H9 (cell line): ENCODE data around the gene ZNF585A. TPM values are rescaled to one million over a fixed set of nuclear protein-coding genes. Genes with fewer than 3 reads are reported as not detected.

ENCODE experiments used
- DNase-seq: peaks from one replicate; pipeline ENCODE4 v3.0.0-alpha.2; 2017
- H2AFZ ChIP-seq: one replicate; pipeline ENCODE4 v1.6.1; 2013; ENCODE audit warnings: mild to moderate bottlenecking, low read length, control low read depth, moderate library complexity
- H2AK5ac ChIP-seq: 2 replicates; pipeline ENCODE4 v1.6.1; 2013; ENCODE audit warnings: low read length, control low read depth, mixed read lengths; ENCODE audit not compliant: insufficient read length
- H2BK120ac ChIP-seq: one replicate; pipeline ENCODE4 v1.6.1; 2013; ENCODE audit warnings: low read depth, mild to moderate bottlenecking, low read length, control low read depth, inconsistent platforms; ENCODE audit not compliant: poor library complexity, severe bottlenecking
- H2BK12ac ChIP-seq: 2 replicates; pipeline ENCODE4 v1.6.1; 2013; ENCODE audit warnings: low read length, control low read depth, mixed read lengths, low read depth; ENCODE audit not compliant: insufficient read length
- H2BK15ac ChIP-seq: 2 replicates; pipeline ENCODE4 v1.6.1; 2013; ENCODE audit warnings: low read depth, low read length, control low read depth
- H2BK20ac ChIP-seq: one replicate; pipeline ENCODE4 v1.6.1; 2013; ENCODE audit warnings: low read depth, mild to moderate bottlenecking, low read length, control low read depth, inconsistent platforms; ENCODE audit not compliant: poor library complexity, severe bottlenecking
- H2BK5ac ChIP-seq: 2 replicates; pipeline ENCODE4 v1.6.1; 2013; ENCODE audit warnings: low read length, control low read depth, mixed read lengths; ENCODE audit not compliant: insufficient read length
- H3K14ac ChIP-seq: 2 replicates; pipeline ENCODE4 v1.6.1; 2013; ENCODE audit warnings: low read length, control low read depth; ENCODE audit not compliant: insufficient read depth
- H3K18ac ChIP-seq: 2 replicates; pipeline ENCODE4 v1.6.1; 2013; ENCODE audit warnings: low read depth, mild to moderate bottlenecking, mixed read lengths, low read length, control low read depth; ENCODE audit not compliant: insufficient read length
- H3K23ac ChIP-seq: 2 replicates; pipeline ENCODE4 v1.6.1; 2013; ENCODE audit warnings: low read length, control low read depth, mixed read lengths, low read depth; ENCODE audit not compliant: insufficient read length
- H3K23me2 ChIP-seq: 2 replicates; pipeline ENCODE4 v1.6.1; 2013; ENCODE audit warnings: low read depth, mild to moderate bottlenecking, mixed read lengths, low read length, control low read depth; ENCODE audit not compliant: insufficient read length, poor library complexity, severe bottlenecking
- H3K27ac ChIP-seq: 2 replicates; pipeline ENCODE4 v1.5.1; 2013; ENCODE audit warnings: low read length, control low read depth, mixed read lengths, low read depth; ENCODE audit not compliant: insufficient read length
- H3K27me3 ChIP-seq: 2 replicates; pipeline ENCODE4 v1.6.1; 2013; ENCODE audit warnings: low read length, control low read depth, inconsistent platforms; ENCODE audit not compliant: insufficient read depth
- H3K4ac ChIP-seq: 2 replicates; pipeline ENCODE4 v1.6.1; 2013; ENCODE audit warnings: low read depth, mild to moderate bottlenecking, control low read depth, inconsistent platforms, low read length, moderate library complexity
- H3K4me1 ChIP-seq: 2 replicates; pipeline ENCODE4 v1.6.1; 2013; ENCODE audit warnings: low read length, control low read depth, inconsistent platforms; ENCODE audit not compliant: insufficient read depth
- H3K4me2 ChIP-seq: 2 replicates; pipeline ENCODE4 v1.6.1; 2013; ENCODE audit warnings: low read length, control low read depth, mixed read lengths; ENCODE audit not compliant: insufficient read length, insufficient read depth
- H3K56ac ChIP-seq: 2 replicates; pipeline ENCODE4 v1.6.1; 2013; ENCODE audit warnings: low read depth, mild to moderate bottlenecking, mixed read lengths, low read length, control low read depth; ENCODE audit not compliant: insufficient read length
- H3K79me1 ChIP-seq: 2 replicates; pipeline ENCODE4 v1.6.1; 2013; ENCODE audit warnings: low read depth, mild to moderate bottlenecking, moderate library complexity, low read length, control low read depth, inconsistent platforms; ENCODE audit not compliant: insufficient read depth, poor library complexity, severe bottlenecking
- H3K79me2 ChIP-seq: 2 replicates; pipeline ENCODE4 v1.6.1; 2013; ENCODE audit warnings: low read length, control low read depth, inconsistent platforms; ENCODE audit not compliant: insufficient read depth
- H3K9ac ChIP-seq: 2 replicates; pipeline ENCODE4 v1.6.1; 2013; ENCODE audit warnings: low read length, control low read depth, mixed read lengths; ENCODE audit not compliant: insufficient read length; ENCODE audit errors: extremely low read depth
- H3K9me3 ChIP-seq: one replicate; pipeline ENCODE4 v1.6.1; 2013; ENCODE audit warnings: low read depth, low read length, inconsistent platforms; ENCODE audit not compliant: control insufficient read depth
- H3T11ph ChIP-seq: one replicate; pipeline ENCODE4 v1.6.1; 2013; ENCODE audit warnings: mild to moderate bottlenecking, low read length, control low read depth, inconsistent platforms
- H4K20me1 ChIP-seq: one replicate; pipeline ENCODE4 v1.6.1; 2013; ENCODE audit not compliant: control insufficient read depth, insufficient read length, insufficient read depth
- H4K5ac ChIP-seq: 2 replicates; pipeline ENCODE4 v1.6.1; 2013; ENCODE audit warnings: low read depth, mild to moderate bottlenecking, mixed read lengths, low read length, control low read depth; ENCODE audit not compliant: insufficient read length
- H4K8ac ChIP-seq: replicated peaks from 2 replicates; pipeline ENCODE4 v1.6.1; 2013; ENCODE audit warnings: low read length, control low read depth, mixed read lengths, low read depth; ENCODE audit not compliant: insufficient read length
- H4K91ac ChIP-seq: 2 replicates; pipeline ENCODE4 v1.6.1; 2013; ENCODE audit warnings: low read depth, mild to moderate bottlenecking, moderate library complexity, mixed read lengths, low read length, control low read depth; ENCODE audit not compliant: insufficient read length
- H3K27ac Mint-ChIP-seq, 3 experiments: 2 replicates in 2 of 3; 3 replicates in 1 of 3; pipeline ENCODE4 v1.8.0; 2020 to 2021; ENCODE audit warnings: mixed read lengths in 3 of 3, mild to moderate bottlenecking in 1 of 3, moderate library complexity in 1 of 3
- H3K27me3 Mint-ChIP-seq: 2 replicates; pipeline ENCODE4 v1.8.0; 2021; ENCODE audit warnings: low read depth, mild to moderate bottlenecking, moderate library complexity, mixed read lengths
- H3K36me3 Mint-ChIP-seq, 3 experiments: 2 replicates in 2 of 3; 3 replicates in 1 of 3; pipeline ENCODE4 v1.8.0; 2020 to 2021; ENCODE audit warnings: low read depth in 3 of 3, mixed read lengths in 3 of 3; ENCODE audit not compliant: insufficient read depth in 1 of 3
- H3K4me1 Mint-ChIP-seq, 2 experiments: 2 replicates each; pipeline ENCODE4 v1.8.0; 2020; ENCODE audit warnings: mixed read lengths in 2 of 2
- H3K4me3 Mint-ChIP-seq, 2 experiments: 2 replicates in 1 of 2; 3 replicates in 1 of 2; pipeline ENCODE4 v1.8.0; 2020 to 2021; ENCODE audit warnings: mild to moderate bottlenecking in 2 of 2, mixed read lengths in 2 of 2, moderate library complexity in 1 of 2
- H3K9me3 Mint-ChIP-seq, 2 experiments: 2 replicates in 1 of 2; 3 replicates in 1 of 2; pipeline ENCODE4 v1.8.0; 2020; ENCODE audit warnings: mild to moderate bottlenecking in 2 of 2, mixed read lengths in 2 of 2, moderate library complexity in 1 of 2
- WGBS: extraction: QIAGEN DNeasy Blood & Tissue Kit; methylation state at CpG from one replicate; pipeline ENCODE4 v1.1.7; 2013; ENCODE audit warnings: missing lambda C conversion rate, low lambda C conversion rate, mixed read lengths; ENCODE audit not compliant: insufficient read length; ENCODE audit errors: extremely low coverage; 5-methylcytosine and 5-hydroxymethylcytosine counted together
- total RNA-seq: library from RNA; stranded (reverse); gene quantifications from 2 replicates; pipeline ENCODE4 v1.2.1, GENCODE V29; 2021
- TF ChIP-seq, protein P1 (sequence below): fragments of 200-600 bp; sonication (generic); conservative IDR thresholded peaks from 3 replicates; pipeline ENCODE4 v1.8.0; 2021; ENCODE audit warnings: antibody characterized with exemption, mild to moderate bottlenecking

ZNF585A gene
- total RNA-seq, 1 experiment from 2014 or later = 18.3 TPM

DNA sequence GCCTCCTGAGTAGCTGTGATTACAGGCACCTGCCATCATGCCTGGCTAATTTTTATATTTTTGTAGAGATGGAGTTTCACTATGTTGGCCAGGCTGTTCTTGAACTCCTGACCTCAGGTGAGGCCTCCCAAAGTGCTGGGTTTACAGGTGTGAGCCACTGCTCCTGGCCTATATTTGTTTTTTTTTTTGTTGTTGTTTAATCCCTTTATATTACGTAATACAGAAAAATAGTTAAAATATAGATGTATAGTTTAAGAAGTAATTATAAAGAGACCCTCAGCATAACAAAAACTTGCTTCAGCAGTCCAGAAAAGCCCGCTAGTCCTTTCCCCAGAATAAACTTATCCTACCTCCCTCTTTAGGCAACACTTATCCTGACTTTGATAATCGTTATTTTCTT lies 47.9 kb upstream of the ZNF585A start:
- no peak overlapping the region for H2BK5ac ChIP-seq
- no peaks in the 10 kb centered on the region for H3K27me3 Mint-ChIP-seq
- H3K27ac Mint-ChIP-seq = no peak overlapping the region
- no peaks in the 10 kb centered on the region for H4K20me1 ChIP-seq
- no peak overlapping the region for H3K4me2 ChIP-seq
- H3K9me3 Mint-ChIP-seq = peaks cover 4 to 31% of the 10 kb centered on the region in 2 experiments
- no peak overlapping the region for H3K9ac ChIP-seq
- H3K14ac ChIP-seq = no peak overlapping the region
- peaks cover 1% of the 10 kb centered on the region; the same call in 1 of the 2 replicates for H3K79me2 ChIP-seq
- no peak overlapping the region for H2BK120ac ChIP-seq
- H4K91ac ChIP-seq = no peak overlapping the region
- H3K36me3 Mint-ChIP-seq = peaks cover 10 to 39% (median 30%) of the 10 kb centered on the region in 3 experiments
- WGBS = no CpG with 5 or more reads among the region's 3 CpGs
- no peak overlapping the region for H3T11ph ChIP-seq
- no peak overlapping the region for H2BK12ac ChIP-seq
- no peak overlapping the region for H3K27ac ChIP-seq
- peaks cover 6 to 9% of the 10 kb centered on the region in 2 experiments for H3K4me1 Mint-ChIP-seq
- no peak for DNase-seq
- no peak overlapping the region for H4K5ac ChIP-seq
- H3K79me1 ChIP-seq = no peaks in the 10 kb centered on the region
- TF ChIP-seq, protein P1, sequence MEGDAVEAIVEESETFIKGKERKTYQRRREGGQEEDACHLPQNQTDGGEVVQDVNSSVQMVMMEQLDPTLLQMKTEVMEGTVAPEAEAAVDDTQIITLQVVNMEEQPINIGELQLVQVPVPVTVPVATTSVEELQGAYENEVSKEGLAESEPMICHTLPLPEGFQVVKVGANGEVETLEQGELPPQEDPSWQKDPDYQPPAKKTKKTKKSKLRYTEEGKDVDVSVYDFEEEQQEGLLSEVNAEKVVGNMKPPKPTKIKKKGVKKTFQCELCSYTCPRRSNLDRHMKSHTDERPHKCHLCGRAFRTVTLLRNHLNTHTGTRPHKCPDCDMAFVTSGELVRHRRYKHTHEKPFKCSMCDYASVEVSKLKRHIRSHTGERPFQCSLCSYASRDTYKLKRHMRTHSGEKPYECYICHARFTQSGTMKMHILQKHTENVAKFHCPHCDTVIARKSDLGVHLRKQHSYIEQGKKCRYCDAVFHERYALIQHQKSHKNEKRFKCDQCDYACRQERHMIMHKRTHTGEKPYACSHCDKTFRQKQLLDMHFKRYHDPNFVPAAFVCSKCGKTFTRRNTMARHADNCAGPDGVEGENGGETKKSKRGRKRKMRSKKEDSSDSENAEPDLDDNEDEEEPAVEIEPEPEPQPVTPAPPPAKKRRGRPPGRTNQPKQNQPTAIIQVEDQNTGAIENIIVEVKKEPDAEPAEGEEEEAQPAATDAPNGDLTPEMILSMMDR = no peak
- peaks cover 8% of the 10 kb centered on the region for H3K23me2 ChIP-seq
- no peak overlapping the region for H2AK5ac ChIP-seq
- H3K9me3 ChIP-seq = no peaks in the 10 kb centered on the region
- no peak overlapping the region for H2BK20ac ChIP-seq
- H3K27me3 ChIP-seq = no peaks in the 10 kb centered on the region
- no peak overlapping the region for H2AFZ ChIP-seq
- H2BK15ac ChIP-seq = no peak overlapping the region
- no peak overlapping the region for H3K56ac ChIP-seq
- H3K23ac ChIP-seq = no peak overlapping the region
- H3K4me1 ChIP-seq = no peaks in the 10 kb centered on the region
- no peak overlapping the region for H3K18ac ChIP-seq
- H3K4me3 Mint-ChIP-seq = no peak overlapping the region
- no peak overlapping the region for H3K4ac ChIP-seq
- H4K8ac ChIP-seq = no peak overlapping the region
